Iris pigment epithelial cell (primary cell): ENCODE results near the gene GLYATL1.

Source experiments
- DNase-seq: peaks from one replicate; pipeline ENCODE4 v3.0.0-alpha.2; 2011; ENCODE audit warnings: low read depth

GLYATL1 gene

DNA sequence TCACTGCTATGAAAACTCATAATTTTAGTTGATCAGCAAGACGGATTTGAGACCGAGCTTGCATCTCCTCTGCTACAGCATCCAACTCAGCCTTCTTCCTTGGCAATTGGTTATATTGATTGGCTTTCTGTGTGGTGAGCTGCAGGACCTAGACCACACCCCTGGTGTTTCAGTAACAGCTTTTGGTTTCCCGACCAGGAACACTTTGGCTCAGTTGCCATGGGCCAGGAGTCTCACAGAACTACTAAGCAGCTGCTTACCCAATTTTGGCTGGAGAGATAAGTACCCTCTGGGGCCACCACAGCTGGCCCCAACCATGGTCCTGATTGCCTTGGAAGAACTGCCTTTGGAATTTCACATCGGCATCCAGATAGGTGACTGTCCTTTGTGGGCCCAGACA is at the start of gene GLYATL1:
Gene GLYATL1 (plus strand): TSS at position 212 of the 400 bp plus-strand sequence. CDS start 7,600 bp downstream, outside the sequence.
- DNase-seq: no peak

DNA sequence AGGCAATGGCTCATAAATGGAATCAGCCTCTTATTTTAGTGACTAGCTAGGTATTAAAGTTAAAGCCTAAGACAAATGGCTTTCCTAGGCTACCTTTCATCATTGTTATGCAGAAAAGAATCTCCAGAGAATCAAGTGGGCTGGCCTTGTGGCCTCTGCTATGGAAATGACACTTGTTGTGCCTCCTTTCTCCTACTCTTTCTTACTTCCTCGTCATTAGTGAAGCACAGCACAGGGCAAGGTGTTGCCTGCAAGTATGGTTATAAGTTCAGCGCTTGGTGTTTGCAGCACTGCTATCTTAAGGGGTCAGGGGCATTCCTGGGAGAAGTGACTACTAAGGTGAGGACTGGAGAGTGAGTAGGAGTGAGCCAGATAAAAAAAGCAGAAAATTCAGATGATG is 45.4 kb upstream of the GLYATL1 start:
- no peak for DNase-seq

DNA sequence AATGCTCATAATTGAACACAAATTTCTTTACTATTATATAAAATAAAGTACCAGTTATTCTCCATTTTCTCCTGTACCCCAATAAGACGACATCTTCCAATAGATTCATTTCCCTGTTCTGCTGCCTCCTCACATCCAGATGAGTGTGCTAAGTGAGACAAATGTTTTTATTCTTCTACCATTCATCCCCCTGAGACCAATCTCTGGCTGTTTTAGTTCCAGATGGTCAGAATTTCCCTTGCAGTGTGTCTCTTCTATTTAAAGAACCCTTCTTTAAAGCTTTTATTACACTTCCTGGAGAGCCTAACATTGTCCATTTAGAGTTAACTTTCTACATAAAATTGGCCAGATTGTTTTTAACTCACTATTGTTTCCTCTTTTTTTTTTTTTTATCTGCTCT is 41.2 kb upstream of the GLYATL1 start:
- DNase-seq: no peak

GRCh38 chr11:58900479-58901420 is 38.5 kb upstream of the GLYATL1 start:
- peak; percentile 90 for DNase-seq

GRCh38 chr11:58902881-58903280 is 36.4 kb upstream of the GLYATL1 start:
- DNase-seq: no peak

DNA sequence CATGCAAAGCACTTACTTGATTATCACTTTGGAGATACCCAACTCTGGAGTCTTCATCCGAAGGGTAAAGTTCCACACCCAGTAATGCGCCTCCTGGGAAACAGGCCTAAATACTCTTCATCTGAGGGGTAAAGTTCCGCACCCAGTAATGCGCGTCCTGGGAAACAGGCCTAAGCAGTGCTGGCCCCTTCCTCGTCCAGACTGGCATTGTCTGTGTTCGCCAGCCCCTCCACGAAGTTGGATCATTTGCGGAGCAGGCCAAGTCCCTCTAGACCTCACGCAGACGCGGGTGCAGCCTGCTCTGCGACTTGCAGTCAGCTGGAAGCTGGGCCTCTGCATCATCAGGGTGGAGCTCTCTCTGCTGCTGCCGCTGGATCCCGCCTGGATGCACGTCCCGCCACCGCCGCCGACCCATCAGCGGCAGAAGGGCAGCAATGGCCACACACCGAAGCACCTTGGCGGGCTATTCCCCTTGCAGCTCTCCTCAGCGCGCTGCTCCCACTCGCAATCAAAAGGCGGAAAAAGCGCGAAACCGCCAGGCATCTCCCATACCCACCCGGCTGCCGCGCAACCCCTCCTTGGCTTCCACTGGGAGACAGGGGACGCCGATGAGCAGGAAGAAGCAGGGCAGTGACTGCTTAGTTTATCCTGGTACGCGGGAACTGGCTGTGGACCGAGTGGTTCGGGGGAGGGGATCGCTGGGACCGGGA is 34.1 kb upstream of the GLYATL1 start:
- peak; percentile 55 for DNase-seq

DNA sequence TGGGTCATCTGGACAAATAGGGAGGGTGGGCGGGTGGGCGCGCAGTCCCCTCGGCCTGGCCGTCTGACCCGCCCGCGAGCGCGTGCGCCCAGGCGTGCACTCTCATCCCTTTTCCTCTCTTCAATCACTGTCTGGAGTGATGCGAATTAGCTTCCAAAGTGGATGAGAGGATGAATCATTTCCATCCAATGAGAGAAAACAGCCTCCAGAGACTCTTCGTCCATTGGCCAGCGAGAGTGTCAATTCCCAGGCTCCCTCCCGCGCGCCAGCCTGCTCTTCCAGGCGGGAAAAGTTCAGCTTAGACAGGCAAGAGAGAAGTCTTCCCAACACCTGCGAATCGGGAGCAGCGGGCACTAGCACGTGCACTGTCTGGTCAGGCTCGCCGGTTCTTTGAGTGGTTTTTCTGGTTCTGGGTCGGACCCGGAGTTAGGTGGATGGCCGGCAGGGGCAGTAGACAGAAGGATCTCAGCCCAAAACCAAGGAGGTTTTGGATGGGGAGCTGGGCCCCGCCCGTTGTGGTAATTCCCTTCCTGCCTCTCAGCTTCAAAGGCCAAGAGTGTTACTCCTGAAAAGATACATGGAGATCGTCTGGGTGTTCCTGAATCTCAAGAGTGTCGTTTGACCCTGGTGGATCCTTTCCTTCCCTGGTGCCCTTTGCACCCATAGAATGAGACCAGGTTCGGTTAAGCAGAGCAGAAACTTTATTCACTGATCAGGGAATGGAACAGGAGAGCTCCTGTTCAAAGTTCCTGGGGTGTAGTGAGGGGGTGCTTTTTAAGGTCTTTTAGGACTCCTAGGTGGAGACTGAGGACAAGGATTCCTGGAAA is 33.4 kb upstream of the GLYATL1 start:
- DNase-seq: peak; percentile 87

GRCh38 chr11:58907780-58908179 is 31.5 kb upstream of the GLYATL1 start:
- DNase-seq: no peak

DNA sequence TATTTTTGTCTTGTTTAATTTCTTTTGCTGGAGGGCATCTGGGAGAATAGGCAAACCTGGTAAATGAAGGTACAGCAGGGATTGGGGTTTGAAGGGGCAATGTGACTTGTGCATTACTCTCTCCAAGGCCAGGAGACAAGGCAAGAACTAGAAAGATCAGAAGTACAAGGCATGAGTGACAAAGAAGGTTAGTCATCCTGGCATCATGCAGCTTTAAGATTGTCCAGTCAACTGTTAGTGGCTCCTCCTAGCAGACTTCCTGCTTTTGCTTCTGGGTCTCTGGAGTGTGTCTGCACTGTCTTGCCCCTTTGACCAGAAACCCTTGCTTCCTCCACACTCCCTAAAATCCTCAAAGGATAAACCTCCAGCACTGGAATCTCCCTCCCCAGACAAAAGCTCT is 27.2 kb upstream of the GLYATL1 start:
- DNase-seq: peak; percentile 19

DNA sequence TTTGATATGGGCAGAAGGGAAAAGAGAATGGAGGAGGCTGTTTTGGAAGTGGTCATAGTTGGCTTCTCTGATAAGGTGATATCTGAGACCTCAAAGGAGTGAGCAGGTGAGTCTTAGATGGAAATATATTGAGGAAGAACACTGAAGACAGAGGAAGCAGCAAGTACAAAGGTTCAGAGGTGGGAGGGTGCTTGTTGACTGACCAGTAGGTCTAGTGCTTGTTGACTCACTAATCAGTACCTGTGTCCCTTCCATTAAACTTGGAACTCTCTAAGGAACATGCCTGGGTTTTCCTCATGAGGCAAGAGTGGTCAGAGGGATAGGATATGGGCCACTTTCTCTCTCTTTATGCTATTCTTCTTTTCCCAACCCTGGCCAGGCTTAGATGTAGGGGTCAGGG is 25.6 kb upstream of the GLYATL1 start:
- no peak for DNase-seq

GRCh38 chr11:58914821-58915543 is 24.3 kb upstream of the GLYATL1 start:
- peak; percentile 45 for DNase-seq

GRCh38 chr11:58916637-58917036 is 22.7 kb upstream of the GLYATL1 start:
- DNase-seq: no peak

DNA sequence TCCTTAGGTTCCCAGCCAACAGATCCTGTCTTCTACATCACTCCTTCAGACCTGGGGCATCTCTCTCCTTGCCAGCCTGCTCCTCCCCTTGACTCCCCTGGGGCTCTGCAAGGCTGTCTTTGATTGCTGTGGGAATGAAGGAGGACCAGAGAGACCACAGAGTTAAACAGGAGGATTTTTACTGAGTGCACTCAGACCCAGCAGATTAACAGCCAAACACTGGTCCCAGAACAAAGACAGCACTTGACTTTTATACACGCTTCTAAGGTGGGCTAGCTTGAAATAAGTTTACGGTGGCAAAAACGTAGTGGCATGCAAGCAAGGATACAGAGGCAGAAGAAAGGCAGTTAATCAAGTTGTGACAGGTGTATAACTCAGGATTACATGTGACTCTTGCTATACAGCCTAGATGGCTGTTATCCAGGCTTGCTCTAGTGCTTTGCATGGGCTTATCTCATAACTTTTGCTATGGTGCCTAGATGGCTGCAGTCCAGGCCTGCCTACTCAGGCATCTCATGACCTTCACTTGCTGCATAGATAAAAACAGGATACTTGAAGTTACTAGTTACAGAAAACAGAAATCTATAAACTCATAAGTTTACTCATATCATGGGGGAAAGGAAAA is 22.0 kb upstream of the GLYATL1 start:
- DNase-seq: no peak

DNA sequence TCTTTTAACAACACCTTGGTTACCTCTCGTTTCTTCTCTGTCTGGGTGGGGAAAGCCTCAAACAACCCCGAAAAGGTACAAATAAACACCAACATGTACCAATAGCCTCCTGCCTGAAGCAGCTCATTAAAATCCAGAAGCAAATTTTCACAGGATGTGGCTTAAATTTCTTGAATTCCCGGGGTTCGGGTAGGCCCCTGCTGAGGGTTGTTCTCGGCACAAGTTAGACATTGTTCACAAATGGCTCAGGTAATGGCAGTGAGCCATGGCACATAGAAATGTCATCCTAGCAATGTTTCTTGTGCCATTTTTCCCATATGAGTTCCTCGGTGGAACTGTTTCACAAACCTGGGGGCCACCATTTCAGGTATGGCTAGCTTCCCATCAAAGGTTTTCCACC is 19.7 kb upstream of the GLYATL1 start:
- DNase-seq: peak; percentile 44

DNA sequence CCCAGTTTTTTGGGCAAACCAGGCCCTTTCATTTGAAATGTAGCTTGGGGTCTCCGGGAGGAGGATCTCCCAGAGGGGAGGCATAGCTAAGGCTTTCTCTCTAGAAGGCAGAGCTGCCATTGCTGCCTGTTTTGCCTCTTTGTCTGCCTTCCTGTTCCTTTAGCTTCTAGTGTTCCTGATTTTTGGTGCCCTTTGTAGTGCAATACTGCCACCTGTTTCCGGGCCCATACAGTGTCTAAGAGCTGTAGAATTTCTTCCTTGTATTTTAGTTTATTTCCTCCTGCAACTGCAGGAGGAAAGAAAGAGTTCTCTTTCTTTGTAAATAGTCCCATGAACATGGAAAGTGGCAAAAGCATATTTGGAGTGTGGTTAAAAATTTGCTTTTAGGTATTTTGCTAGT is 19.3 kb upstream of the GLYATL1 start:
- DNase-seq: no peak

- DNase-seq: no peak
Measured at GRCh38 chr11:58921778-58922390, 17.4 kb upstream of the GLYATL1 start.

DNA sequence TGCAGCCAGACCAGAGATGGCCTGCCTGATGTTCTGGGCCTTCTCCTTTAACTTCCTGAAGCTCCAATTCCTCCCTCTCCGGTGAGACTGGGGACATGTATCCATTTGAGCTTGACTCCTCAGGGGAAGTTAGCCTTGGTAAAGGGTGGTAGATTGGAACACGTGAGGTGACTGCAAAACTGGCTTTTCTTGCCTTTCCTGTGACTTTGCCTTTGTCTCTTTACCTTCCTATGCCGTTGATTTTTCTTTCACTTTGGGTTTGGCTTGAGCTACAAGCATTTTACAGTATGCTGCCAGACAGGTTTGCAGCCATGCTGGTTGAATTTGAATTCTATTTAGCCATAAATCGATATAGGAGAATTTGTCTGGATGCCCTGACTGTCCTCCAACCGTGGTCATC is 16.8 kb upstream of the GLYATL1 start:
- DNase-seq: no peak

GRCh38 chr11:58923300-58923788 is 15.9 kb upstream of the GLYATL1 start:
- DNase-seq: peak; percentile 40

DNA sequence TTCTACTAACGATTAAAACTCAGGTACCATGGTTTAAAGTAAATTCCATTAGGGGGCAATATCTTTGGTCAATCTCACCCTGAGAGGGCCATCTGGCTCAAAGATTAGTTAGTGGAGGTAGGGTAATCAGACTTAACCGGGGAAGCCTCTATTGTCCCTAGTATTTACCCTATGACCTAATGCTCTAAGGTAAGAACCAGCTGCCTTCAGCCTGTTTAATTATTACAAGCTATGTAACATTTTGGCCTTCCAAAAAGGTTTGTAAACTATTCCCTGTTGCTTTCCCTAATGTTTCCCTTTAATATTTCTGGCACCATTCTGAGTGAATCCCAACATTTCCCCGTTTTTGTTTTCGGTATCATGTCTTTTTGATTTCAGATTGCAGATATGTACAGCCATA is 15.1 kb upstream of the GLYATL1 start:
- no peak for DNase-seq

GRCh38 chr11:58926251-58926650 is 13.0 kb upstream of the GLYATL1 start:
- peak; percentile 12 for DNase-seq

DNA sequence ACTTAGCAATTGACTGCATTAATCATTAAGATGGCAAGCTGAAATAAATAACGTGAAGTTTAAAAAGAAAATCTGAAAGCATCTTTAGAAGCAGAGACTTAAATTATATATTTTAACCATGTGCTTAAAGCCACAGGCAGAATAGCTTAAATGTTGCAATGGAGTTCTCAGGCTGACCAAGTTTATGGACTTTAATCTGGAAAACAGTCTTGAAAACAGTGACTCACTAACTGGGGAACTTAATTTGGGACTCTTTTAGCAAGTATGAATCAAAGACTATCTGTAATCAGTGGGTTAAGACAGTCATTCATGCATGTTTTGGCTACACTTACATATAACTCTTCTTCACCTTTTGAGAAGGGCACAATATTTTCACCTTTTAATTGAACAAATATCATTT is 12.6 kb upstream of the GLYATL1 start:
- DNase-seq: peak; percentile 78
